Measurements from ENCODE around the gene CHRNA4.

DNA sequence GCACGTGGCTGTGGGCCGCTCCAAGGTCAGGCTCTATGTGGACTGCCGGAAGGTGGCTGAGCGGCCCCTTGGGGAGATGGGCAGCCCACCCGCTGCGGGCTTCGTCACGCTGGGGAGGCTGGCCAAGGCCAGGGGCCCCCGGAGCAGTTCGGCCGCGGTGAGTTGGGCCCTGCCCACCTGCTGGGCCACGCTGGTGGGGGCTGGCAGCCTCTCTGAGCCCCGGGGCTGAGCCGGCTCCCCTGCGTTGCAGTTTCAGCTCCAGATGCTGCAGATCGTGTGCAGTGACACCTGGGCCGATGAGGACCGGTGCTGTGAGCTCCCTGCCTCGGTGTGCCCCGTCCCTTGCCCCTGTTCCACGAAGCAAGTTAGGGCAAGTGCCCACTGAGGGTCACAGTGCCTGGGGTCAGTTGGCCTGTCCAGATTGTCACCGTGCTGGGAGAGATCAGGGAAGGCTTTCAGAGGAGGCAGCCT, 41.1 kb downstream of the CHRNA4 start:
- TF ChIP-seq, protein P1, sequence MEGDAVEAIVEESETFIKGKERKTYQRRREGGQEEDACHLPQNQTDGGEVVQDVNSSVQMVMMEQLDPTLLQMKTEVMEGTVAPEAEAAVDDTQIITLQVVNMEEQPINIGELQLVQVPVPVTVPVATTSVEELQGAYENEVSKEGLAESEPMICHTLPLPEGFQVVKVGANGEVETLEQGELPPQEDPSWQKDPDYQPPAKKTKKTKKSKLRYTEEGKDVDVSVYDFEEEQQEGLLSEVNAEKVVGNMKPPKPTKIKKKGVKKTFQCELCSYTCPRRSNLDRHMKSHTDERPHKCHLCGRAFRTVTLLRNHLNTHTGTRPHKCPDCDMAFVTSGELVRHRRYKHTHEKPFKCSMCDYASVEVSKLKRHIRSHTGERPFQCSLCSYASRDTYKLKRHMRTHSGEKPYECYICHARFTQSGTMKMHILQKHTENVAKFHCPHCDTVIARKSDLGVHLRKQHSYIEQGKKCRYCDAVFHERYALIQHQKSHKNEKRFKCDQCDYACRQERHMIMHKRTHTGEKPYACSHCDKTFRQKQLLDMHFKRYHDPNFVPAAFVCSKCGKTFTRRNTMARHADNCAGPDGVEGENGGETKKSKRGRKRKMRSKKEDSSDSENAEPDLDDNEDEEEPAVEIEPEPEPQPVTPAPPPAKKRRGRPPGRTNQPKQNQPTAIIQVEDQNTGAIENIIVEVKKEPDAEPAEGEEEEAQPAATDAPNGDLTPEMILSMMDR (IDR thresholded peaks at IDR 0.05) = no peak
- TF ChIP-seq POLR2A (IDR thresholded peaks at IDR 0.05) = no peak
